SK-N-SH (cell line): ENCODE measurements around the gene ELP1.

Experiments used
- EZH2phosphoT487 ChIP-seq: fragments of 200-600 bp; sonication (generic); IDR thresholded peaks from 2 replicates; pipeline ENCODE4 v1.6.1; 2017; ENCODE audit warnings: low read depth, mixed run types, mild to moderate bottlenecking, antibody characterized with exemption, moderate library complexity, borderline replicate concordance
- GABPA ChIP-seq: IDR thresholded peaks from 2 replicates; pipeline ENCODE4 v1.4.0; 2012; ENCODE audit warnings: low read depth, mild to moderate bottlenecking
- NRF1 ChIP-seq: IDR thresholded peaks from 2 replicates; pipeline ENCODE4 v1.6.1; 2012; ENCODE audit warnings: low read depth, mild to moderate bottlenecking, low read length
- RAD21 ChIP-seq: IDR thresholded peaks from 2 replicates; pipeline ENCODE4 v1.6.1; 2012; ENCODE audit warnings: mild to moderate bottlenecking, low read length
- TAF1 ChIP-seq: IDR thresholded peaks from 2 replicates; pipeline ENCODE4 v1.6.1; 2012; ENCODE audit warnings: low read depth, mild to moderate bottlenecking, low read length, moderate library complexity, borderline replicate concordance
- TF ChIP-seq, protein P1 (sequence below): IDR thresholded peaks from 2 replicates; pipeline ENCODE4 v1.4.0; 2012; ENCODE audit warnings: low read depth, borderline replicate concordance

- TF ChIP-seq TAF1, result no peak
- TF ChIP-seq, protein P1, sequence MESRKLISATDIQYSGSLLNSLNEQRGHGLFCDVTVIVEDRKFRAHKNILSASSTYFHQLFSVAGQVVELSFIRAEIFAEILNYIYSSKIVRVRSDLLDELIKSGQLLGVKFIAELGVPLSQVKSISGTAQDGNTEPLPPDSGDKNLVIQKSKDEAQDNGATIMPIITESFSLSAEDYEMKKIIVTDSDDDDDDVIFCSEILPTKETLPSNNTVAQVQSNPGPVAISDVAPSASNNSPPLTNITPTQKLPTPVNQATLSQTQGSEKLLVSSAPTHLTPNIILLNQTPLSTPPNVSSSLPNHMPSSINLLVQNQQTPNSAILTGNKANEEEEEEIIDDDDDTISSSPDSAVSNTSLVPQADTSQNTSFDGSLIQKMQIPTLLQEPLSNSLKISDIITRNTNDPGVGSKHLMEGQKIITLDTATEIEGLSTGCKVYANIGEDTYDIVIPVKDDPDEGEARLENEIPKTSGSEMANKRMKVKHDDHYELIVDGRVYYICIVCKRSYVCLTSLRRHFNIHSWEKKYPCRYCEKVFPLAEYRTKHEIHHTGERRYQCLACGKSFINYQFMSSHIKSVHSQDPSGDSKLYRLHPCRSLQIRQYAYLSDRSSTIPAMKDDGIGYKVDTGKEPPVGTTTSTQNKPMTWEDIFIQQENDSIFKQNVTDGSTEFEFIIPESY, result no peak
- no peak for TF ChIP-seq RAD21
- TF ChIP-seq GABPA, result no peak
- no peak for TF ChIP-seq NRF1
- no peak for TF ChIP-seq EZH2phosphoT487
These were observed 16.2 kb upstream of the ELP1 start for GRCh38 chr9:108950168-108950567.
